NT2/D1 (cell line): ENCODE data around the gene BIRC3.

Experiments
- DNase-seq: peaks from one replicate; pipeline ENCODE4 v3.0.0-alpha.2; 2011; ENCODE audit warnings: low read depth, low spot score
- H3K27me3 ChIP-seq: 2 replicates; pipeline ENCODE4 v1.6.0; 2011; ENCODE audit warnings: mild to moderate bottlenecking; ENCODE audit not compliant: insufficient read length, insufficient read depth
- H3K36me3 ChIP-seq: 2 replicates; pipeline ENCODE4 v1.6.1; 2011; ENCODE audit warnings: mild to moderate bottlenecking, low read length, mixed read lengths; ENCODE audit not compliant: insufficient read depth, insufficient read length
- H3K4me1 ChIP-seq: 2 replicates; pipeline ENCODE4 v1.5.1; 2011; ENCODE audit not compliant: insufficient read depth, insufficient read length
- H3K4me3 ChIP-seq: 2 replicates; pipeline ENCODE4 v1.5.1; 2011; ENCODE audit warnings: low read depth; ENCODE audit not compliant: insufficient read length
- H3K9ac ChIP-seq: 2 replicates; pipeline ENCODE4 v1.6.0; 2011; ENCODE audit warnings: low read depth; ENCODE audit not compliant: insufficient read length
- H3K9me3 ChIP-seq: 2 replicates; pipeline ENCODE4 v1.5.1; 2011; ENCODE audit warnings: mild to moderate bottlenecking, low read length; ENCODE audit not compliant: insufficient read depth
- SUZ12 ChIP-seq: IDR thresholded peaks from 2 replicates; pipeline ENCODE4 v1.6.1; 2011; ENCODE audit not compliant: insufficient read length, insufficient read depth; ENCODE audit errors: extremely low read depth
- YY1 ChIP-seq: IDR thresholded peaks from 2 replicates; pipeline ENCODE4 v1.6.1; 2011; ENCODE audit not compliant: insufficient read length, insufficient read depth
- ZNF274 ChIP-seq: IDR thresholded peaks from 2 replicates; pipeline ENCODE4 v1.6.1; 2011; ENCODE audit warnings: mild to moderate bottlenecking, low read depth, low read length

BIRC3 gene

GRCh38 chr11:102387043-102387781, 69.9 kb downstream of the BIRC3 start:
- H3K27me3 ChIP-seq = no peaks in the 10 kb centered on the region
- TF ChIP-seq ZNF274 (no peak), SUZ12 (no peak), YY1 (no peak)
- H3K36me3 ChIP-seq = peaks cover 38% of the 10 kb centered on the region
- DNase-seq = no peak
- H3K9ac ChIP-seq = no peak overlapping the region
- no peak overlapping the region for H3K4me3 ChIP-seq
- H3K4me1 ChIP-seq = no peaks in the 10 kb centered on the region
- no peaks in the 10 kb centered on the region for H3K9me3 ChIP-seq
